HepG2 (cell line): ENCODE data around the gene ANAPC5. TPM values are rescaled to one million over a fixed set of nuclear protein-coding genes. Genes with fewer than 3 reads are reported as not detected.

Experiments used
- ASH2L ChIP-seq: fragments of 300-600, 200-600 bp; sonication (generic); IDR thresholded peaks from 2 replicates; pipeline ENCODE4 v1.7.0; 2017; ENCODE audit warnings: low read depth, mild to moderate bottlenecking, moderate library complexity, mixed read lengths, low read length; ENCODE audit not compliant: insufficient read length
- ATF7-NPFF ChIP-seq: sonication (generic); formaldehyde crosslinking; IDR thresholded peaks from 2 replicates; pipeline ENCODE4 v1.8.1; 2023; ENCODE audit warnings: mild to moderate bottlenecking, low read depth, missing genetic modification reagents, moderate library complexity
- SNAPC2 ChIP-seq: sonication (generic); formaldehyde crosslinking; IDR thresholded peaks from 2 replicates; pipeline ENCODE4 v1.8.1; 2022; ENCODE audit warnings: mild to moderate bottlenecking, missing genetic modification reagents
- THAP7 ChIP-seq: sonication (generic); formaldehyde crosslinking; IDR thresholded peaks from 2 replicates; pipeline ENCODE4 v1.8.1; 2023; ENCODE audit warnings: mild to moderate bottlenecking, missing genetic modification reagents
- ZBTB21 ChIP-seq: sonication (generic); formaldehyde crosslinking; IDR thresholded peaks from 2 replicates; pipeline ENCODE4 v1.4.0; 2020; ENCODE audit warnings: missing genetic modification reagents
- ZBTB33 ChIP-seq: sonication (generic); formaldehyde crosslinking; IDR thresholded peaks from 2 replicates; pipeline ENCODE4 v1.4.0; 2020; ENCODE audit warnings: missing genetic modification reagents
- ZFP91 ChIP-seq: sonication (generic); formaldehyde crosslinking; IDR thresholded peaks from 2 replicates; pipeline ENCODE4 v1.9.0; 2022; ENCODE audit warnings: missing genetic modification reagents, mild to moderate bottlenecking, borderline replicate concordance
- ZNF225 ChIP-seq: sonication (generic); formaldehyde crosslinking; IDR thresholded peaks from 2 replicates; pipeline ENCODE4 v1.4.0; 2020; ENCODE audit warnings: mild to moderate bottlenecking, missing genetic modification reagents
- ZNF235 ChIP-seq: sonication (generic); formaldehyde crosslinking; IDR thresholded peaks from 2 replicates; pipeline ENCODE4 v1.8.1; 2023; ENCODE audit warnings: mild to moderate bottlenecking, missing genetic modification reagents, borderline replicate concordance
- ZNF547 ChIP-seq: sonication (generic); formaldehyde crosslinking; IDR thresholded peaks from 2 replicates; pipeline ENCODE4 v1.5.1; 2020; ENCODE audit warnings: mild to moderate bottlenecking, missing genetic modification reagents
- ZNF781 ChIP-seq: sonication (generic); formaldehyde crosslinking; IDR thresholded peaks from 2 replicates; pipeline ENCODE4 v1.5.1; 2020; ENCODE audit warnings: borderline replicate concordance, mild to moderate bottlenecking, missing genetic modification reagents; ENCODE audit errors: not compliant biosample characterization
- ZUFSP ChIP-seq: sonication (generic); formaldehyde crosslinking; IDR thresholded peaks from 2 replicates; pipeline ENCODE4 v1.9.0; 2021; ENCODE audit warnings: missing genetic modification reagents, mild to moderate bottlenecking, borderline replicate concordance
- ZZZ3 ChIP-seq: sonication (generic); formaldehyde crosslinking; IDR thresholded peaks from 2 replicates; pipeline ENCODE4 v1.4.0; 2020; ENCODE audit warnings: missing genetic modification reagents, mild to moderate bottlenecking, borderline replicate concordance
- polyA plus RNA-seq, 8 experiments: library from polyadenylated mRNA; depleted of rRNA in 3 of 8; stranded (reverse) in 7 of 8; unstranded in 1 of 8; fragments of >200 nt; fragmentation: Illumina TruSeq in 4 of 8; extraction: Trizol in 4 of 8; gene quantifications; 2 replicates each; pipeline versions ENCODE4 v1.2.1 to v1.2.3, GENCODE V29; 2011 to 2016; ENCODE audit warnings: low read depth in 4 of 8, missing spikeins in 1 of 8, mixed read lengths in 1 of 8; ENCODE audit not compliant: insufficient read depth in 1 of 8
- total RNA-seq, 5 experiments: library from RNA; depleted of rRNA; stranded (reverse); fragments of >200 nt; fragmentation: Illumina TruSeq; extraction: Trizol; gene quantifications; 2 replicates each; pipeline ENCODE4 v1.2.3, GENCODE V29; 2016; ENCODE audit warnings: low read depth in 1 of 5
- TF ChIP-seq, protein P1 (sequence below): sonication (generic); formaldehyde crosslinking; IDR thresholded peaks from 2 replicates; pipeline ENCODE4 v1.5.0; 2020; ENCODE audit warnings: mild to moderate bottlenecking, low read depth, missing genetic modification reagents, borderline replicate concordance
- TF ChIP-seq, protein P2 (sequence below): sonication (generic); formaldehyde crosslinking; IDR thresholded peaks from 2 replicates; pipeline ENCODE4 v1.4.0; 2020; ENCODE audit warnings: missing genetic modification reagents

ANAPC5 gene
- total and polyA plus RNA-seq, 2 of the 13 experiments (the other 11 are each of a cell fraction or from before 2014, with no cell fraction given) = 146 to 161 TPM

DNA sequence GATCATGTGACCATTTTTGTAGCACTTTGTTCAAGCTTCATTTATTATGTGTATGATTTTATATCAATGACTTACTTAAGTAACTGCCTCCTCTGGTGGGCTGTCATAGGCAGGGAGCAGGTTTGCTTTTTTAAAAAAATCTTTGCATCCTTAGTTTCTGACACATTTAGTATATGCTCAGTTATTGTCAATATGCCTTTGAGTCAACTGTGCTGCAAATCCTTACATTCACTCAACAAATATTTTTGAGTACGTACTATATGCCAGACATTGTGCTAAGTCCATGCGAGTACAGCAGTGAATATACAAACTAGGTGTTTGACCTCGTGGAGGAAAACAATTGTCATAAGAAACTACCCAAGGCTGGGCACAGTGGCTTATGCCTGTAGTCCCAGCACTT, 4.4 kb upstream of the ANAPC5 start (continued):
- no peak for TF ChIP-seq ZBTB33 (CRISPR knock-in tag)
- no peak for TF ChIP-seq ASH2L
- no peak for TF ChIP-seq ZBTB21 (CRISPR knock-in tag)
- no peak for TF ChIP-seq ZUFSP (CRISPR knock-in tag)
- TF ChIP-seq ZNF547 (CRISPR knock-in tag) = no peak
- TF ChIP-seq, protein P1, sequence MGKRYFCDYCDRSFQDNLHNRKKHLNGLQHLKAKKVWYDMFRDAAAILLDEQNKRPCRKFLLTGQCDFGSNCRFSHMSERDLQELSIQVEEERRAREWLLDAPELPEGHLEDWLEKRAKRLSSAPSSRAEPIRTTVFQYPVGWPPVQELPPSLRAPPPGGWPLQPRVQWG (CRISPR knock-in tag) = no peak
- TF ChIP-seq ATF7-NPFF = no peak
- TF ChIP-seq ZNF235 (CRISPR knock-in tag) = no peak
- TF ChIP-seq, protein P2, sequence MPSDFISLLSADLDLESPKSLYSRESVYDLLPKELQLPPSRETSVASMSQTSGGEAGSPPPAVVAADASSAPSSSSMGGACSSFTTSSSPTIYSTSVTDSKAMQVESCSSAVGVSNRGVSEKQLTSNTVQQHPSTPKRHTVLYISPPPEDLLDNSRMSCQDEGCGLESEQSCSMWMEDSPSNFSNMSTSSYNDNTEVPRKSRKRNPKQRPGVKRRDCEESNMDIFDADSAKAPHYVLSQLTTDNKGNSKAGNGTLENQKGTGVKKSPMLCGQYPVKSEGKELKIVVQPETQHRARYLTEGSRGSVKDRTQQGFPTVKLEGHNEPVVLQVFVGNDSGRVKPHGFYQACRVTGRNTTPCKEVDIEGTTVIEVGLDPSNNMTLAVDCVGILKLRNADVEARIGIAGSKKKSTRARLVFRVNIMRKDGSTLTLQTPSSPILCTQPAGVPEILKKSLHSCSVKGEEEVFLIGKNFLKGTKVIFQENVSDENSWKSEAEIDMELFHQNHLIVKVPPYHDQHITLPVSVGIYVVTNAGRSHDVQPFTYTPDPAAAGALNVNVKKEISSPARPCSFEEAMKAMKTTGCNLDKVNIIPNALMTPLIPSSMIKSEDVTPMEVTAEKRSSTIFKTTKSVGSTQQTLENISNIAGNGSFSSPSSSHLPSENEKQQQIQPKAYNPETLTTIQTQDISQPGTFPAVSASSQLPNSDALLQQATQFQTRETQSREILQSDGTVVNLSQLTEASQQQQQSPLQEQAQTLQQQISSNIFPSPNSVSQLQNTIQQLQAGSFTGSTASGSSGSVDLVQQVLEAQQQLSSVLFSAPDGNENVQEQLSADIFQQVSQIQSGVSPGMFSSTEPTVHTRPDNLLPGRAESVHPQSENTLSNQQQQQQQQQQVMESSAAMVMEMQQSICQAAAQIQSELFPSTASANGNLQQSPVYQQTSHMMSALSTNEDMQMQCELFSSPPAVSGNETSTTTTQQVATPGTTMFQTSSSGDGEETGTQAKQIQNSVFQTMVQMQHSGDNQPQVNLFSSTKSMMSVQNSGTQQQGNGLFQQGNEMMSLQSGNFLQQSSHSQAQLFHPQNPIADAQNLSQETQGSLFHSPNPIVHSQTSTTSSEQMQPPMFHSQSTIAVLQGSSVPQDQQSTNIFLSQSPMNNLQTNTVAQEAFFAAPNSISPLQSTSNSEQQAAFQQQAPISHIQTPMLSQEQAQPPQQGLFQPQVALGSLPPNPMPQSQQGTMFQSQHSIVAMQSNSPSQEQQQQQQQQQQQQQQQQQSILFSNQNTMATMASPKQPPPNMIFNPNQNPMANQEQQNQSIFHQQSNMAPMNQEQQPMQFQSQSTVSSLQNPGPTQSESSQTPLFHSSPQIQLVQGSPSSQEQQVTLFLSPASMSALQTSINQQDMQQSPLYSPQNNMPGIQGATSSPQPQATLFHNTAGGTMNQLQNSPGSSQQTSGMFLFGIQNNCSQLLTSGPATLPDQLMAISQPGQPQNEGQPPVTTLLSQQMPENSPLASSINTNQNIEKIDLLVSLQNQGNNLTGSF = no peak
- TF ChIP-seq ZNF225 (CRISPR knock-in tag) = no peak
- no peak for TF ChIP-seq THAP7 (CRISPR knock-in tag)
- TF ChIP-seq ZFP91 (CRISPR knock-in tag) = no peak
- no peak for TF ChIP-seq ZZZ3 (CRISPR knock-in tag)
- TF ChIP-seq ZNF781 (CRISPR knock-in tag) = no peak
- TF ChIP-seq SNAPC2 (CRISPR knock-in tag) = no peak
- TF ChIP-seq, all 625 proteins: peak for 5
